Thoracic aorta (tissue), 2 donors: ENCODE results near the gene UACA. TPM values are rescaled to one million over a fixed set of nuclear protein-coding genes. Genes with fewer than 3 reads are reported as not detected.

Experiments
- ATAC-seq: fragments of 150-250 bp; one replicate; pipeline ENCODE4 v1.8.0; 2017; ENCODE audit warnings: low read depth; ENCODE audit not compliant: insufficient number of reproducible peaks, low FRiP score
- DNase-seq: peaks from one replicate; pipeline ENCODE4 v3.0.0-alpha.2; 2020; ENCODE audit warnings: low spot score
- H3K27ac ChIP-seq, 2 donors: fragments of 200-600 bp; sonication (generic); 1 replicate in 1 of 2; 2 replicates in 1 of 2; pipeline ENCODE4 v1.5.1; 2016; ENCODE audit warnings: mild to moderate bottlenecking in 2 of 2, moderate library complexity in 2 of 2
- H3K27me3 ChIP-seq: fragments of 200-600 bp; sonication (generic); replicated peaks from 2 replicates; pipeline ENCODE4 v1.6.0; 2016; ENCODE audit warnings: mild to moderate bottlenecking; ENCODE audit not compliant: insufficient read depth
- H3K36me3 ChIP-seq: fragments of 200-600 bp; sonication (generic); one replicate; pipeline ENCODE4 v1.5.1; 2016
- H3K4me1 ChIP-seq, 2 donors: fragments of 200-600 bp; sonication (generic); 1 replicate in 1 of 2; 2 replicates in 1 of 2; pipeline versions ENCODE4 v1.5.1 to v1.6.0; 2016; ENCODE audit warnings: low read depth in 2 of 2, mild to moderate bottlenecking in 1 of 2; ENCODE audit not compliant: control insufficient read depth in 1 of 2
- H3K4me3 ChIP-seq: fragments of 200-600 bp; sonication (generic); 2 replicates; pipeline ENCODE4 v1.5.1; 2016; ENCODE audit warnings: mild to moderate bottlenecking
- H3K9me3 ChIP-seq: fragments of 200-600 bp; sonication (generic); 2 replicates; pipeline ENCODE4 v1.5.1; 2016
- CTCF ChIP-seq: fragments of 200-600 bp; sonication (generic); IDR thresholded peaks from one replicate; pipeline ENCODE4 v1.5.1; 2019; ENCODE audit warnings: antibody characterized with exemption
- total RNA-seq, 2 donors: library from RNA; depleted of rRNA; stranded (reverse); fragments of >200 nt; gene quantifications; one replicate each; pipeline versions ENCODE4 v1.1.0 to v1.2.3, GENCODE V29; 2016

UACA gene
- total RNA-seq, 2 donors from 2014 or later = 107 to 118 TPM

- no peak for ATAC-seq
Measured at GRCh38 chr15:70687482-70687881, 75.9 kb downstream of the UACA start.

GRCh38 chr15:70680817-70681216, 82.5 kb downstream of the UACA start:
- Histone ChIP-seq H3K4me1 (no peaks in the 10 kb centered on the region), H3K27ac (no peak overlapping the region), H3K27me3 (no peaks in the 10 kb centered on the region), H3K36me3 (peaks cover 7% of the 10 kb centered on the region), H3K9me3 (no peaks in the 10 kb centered on the region), H3K4me3 (no peak overlapping the region)
- TF ChIP-seq CTCF = no peak
- no peak for ATAC-seq
- DNase-seq = no peak

More at GRCh38 chr15:70687482-70687881, 75.9 kb downstream of the UACA start:
- Histone ChIP-seq H3K4me3 (no peak overlapping the region), H3K36me3 (peaks cover 7% of the 10 kb centered on the region), H3K9me3 (no peaks in the 10 kb centered on the region), H3K27me3 (no peaks in the 10 kb centered on the region), H3K4me1 (peaks cover 13 to 19% of the 10 kb centered on the region in 2 donors), H3K27ac (no peak overlapping the region)
- no peak for TF ChIP-seq CTCF
- no peak for DNase-seq

- no peak overlapping the region for H3K27ac ChIP-seq
- TF ChIP-seq CTCF = peak; percentile 6
- H3K4me3 ChIP-seq = no peak overlapping the region
- ATAC-seq = no peak
- H3K9me3 ChIP-seq = no peaks in the 10 kb centered on the region
- peaks cover 16% of the 10 kb centered on the region for H3K36me3 ChIP-seq
- no peaks in the 10 kb centered on the region for H3K4me1 ChIP-seq
- H3K27me3 ChIP-seq = no peaks in the 10 kb centered on the region
- no peak for DNase-seq
Measured at GRCh38 chr15:70679919-70680231, 83.5 kb downstream of the UACA start.

- no peaks in the 10 kb centered on the region for H3K27me3 ChIP-seq
- TF ChIP-seq CTCF = no peak
- ATAC-seq (no peak), DNase-seq (no peak)
- H3K4me1 ChIP-seq = peaks cover 0 to 20% of the 10 kb centered on the region in 2 donors
- H3K27ac ChIP-seq = no peak overlapping the region
- peaks cover 25% of the 10 kb centered on the region for H3K36me3 ChIP-seq
- no peak overlapping the region for H3K4me3 ChIP-seq
- H3K9me3 ChIP-seq = no peaks in the 10 kb centered on the region
Measured at GRCh38 chr15:70672081-70672480, 91.3 kb downstream of the UACA start.

- no peak overlapping the region for H3K4me3 ChIP-seq
- no peak overlapping the region for H3K27ac ChIP-seq
- ATAC-seq (no peak), DNase-seq (no peak)
- peaks cover 17% of the 10 kb centered on the region for H3K36me3 ChIP-seq
- H3K4me1 ChIP-seq = peaks cover 0 to 29% of the 10 kb centered on the region in 2 donors
- no peak for TF ChIP-seq CTCF
- H3K9me3 ChIP-seq = no peaks in the 10 kb centered on the region
- H3K27me3 ChIP-seq = no peaks in the 10 kb centered on the region
Measured at GRCh38 chr15:70670680-70671079, 92.7 kb downstream of the UACA start.
